Measurements from ENCODE around the gene SULT6B1.
"Not testable (repeated sequence)": the region's sequence is repeated elsewhere in the genome, so short reads cannot be mapped to it uniquely, and the experiment has no call there.

SULT6B1 gene

DNA sequence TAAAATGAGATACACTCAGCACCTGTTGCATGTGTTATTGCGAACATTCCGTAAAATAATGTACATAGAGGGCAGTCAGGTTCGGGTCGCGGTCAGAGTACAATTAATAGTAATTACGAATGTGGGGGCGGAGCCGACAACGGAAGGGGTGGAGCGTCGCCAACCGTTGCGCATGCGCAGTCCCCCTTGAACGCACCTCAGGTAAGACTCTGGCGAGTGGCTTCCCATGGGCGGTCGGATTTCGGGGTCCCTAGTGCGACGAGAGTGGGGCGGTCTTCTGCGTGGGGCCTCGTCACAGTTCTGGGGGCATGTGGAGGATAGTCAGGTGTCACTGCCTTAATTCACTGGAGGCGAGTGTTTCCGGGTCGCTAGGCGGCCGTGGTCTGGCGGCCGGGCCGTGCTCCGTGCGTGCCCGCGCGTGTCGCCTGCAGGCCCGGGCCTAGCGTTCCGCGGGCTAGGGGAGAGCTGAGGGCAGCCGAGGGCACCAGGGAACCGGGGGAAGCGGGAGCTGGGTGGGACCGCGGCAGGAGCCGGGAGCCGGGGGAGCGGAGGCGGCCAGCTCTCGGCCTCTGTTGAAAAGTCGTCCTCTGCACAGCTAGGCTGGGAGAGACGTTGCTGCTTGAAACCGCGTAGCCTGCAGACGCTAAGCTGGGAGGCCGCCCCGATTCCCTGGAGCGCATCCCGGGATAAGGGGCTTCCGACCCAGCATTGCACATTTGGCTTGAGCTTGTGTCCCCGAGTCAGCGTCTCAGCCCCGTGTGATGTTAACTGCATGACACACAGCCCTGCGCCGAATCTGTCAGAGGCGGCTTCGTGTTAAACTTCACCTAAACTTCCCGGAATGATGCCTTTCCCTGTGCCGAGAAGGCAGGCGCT, 8.1 kb upstream of the SULT6B1 start, which contains the start of gene CEBPZOS:
CEBPZOS (plus strand) TSS at position 177 of the 876 bp plus-strand sequence. CDS start 3,209 bp downstream, outside the sequence.
- DNase-seq (ENCODE audit: low read depth): peak; percentile 81

DNA sequence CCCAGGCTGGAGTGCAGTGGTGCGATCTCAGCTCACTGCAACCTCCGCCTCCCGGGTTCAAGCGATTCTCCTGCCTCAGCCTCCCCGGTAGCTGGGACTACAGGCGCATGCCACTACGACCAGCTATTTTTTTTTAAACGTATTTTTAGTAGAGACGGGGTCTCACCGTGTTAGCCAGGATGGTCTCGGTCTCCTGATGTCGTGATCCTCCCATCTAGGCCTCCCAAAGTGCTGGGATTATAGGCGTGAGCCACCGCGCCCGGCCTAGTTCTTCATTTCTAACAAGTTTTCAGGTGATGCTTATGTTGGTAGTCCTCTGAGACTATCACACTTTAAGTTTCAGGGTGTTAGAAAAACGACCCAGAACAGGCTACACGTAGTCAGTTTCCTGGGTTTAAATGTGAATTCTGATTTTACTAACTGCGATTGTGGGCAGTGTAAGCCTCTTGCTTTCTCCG, 7.4 kb upstream of the SULT6B1 start:
- not testable (repeated sequence) for DNase-seq (ENCODE audit: low read depth)

DNA sequence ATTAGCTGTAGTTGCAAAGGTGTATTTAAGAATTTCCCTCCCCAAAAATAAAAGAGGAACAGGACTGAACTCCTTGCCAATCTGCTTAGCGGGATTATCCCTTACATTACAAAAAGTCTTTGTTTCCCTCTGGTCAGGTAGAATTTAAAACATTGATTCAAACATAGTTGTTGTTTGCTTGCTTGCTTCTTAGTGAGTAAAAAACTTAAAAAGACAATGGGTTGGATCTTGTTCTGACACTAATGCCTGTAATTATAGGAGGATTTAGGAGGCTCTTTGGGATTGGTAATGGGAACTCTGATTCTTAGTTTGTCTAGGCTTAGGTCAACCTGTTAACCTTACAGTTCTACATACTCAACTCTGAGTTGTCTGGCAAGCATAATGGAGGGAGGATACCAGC, 4.1 kb upstream of the SULT6B1 start:
- DNase-seq (ENCODE audit: low read depth): no peak

DNA sequence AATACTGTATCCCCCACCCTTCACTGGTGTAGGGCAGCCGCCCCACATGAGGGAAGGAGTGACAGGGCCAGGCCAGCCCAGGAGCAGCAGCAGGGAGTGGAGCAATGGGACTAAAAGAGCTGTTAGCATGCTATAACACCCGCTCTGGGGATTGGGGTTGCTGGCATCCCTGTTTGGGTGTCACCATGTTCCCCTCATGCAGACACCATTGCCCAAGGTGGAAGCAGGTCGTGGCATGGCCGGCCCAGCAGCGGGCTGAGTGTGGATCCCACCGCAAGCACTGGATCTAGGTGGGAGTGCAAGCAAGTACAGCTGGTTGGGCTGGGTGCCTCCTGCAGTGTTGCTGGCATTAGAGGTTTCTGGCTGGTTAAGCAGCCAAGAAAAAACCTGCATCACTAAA, 3.3 kb upstream of the SULT6B1 start:
- no peak for DNase-seq (ENCODE audit: low read depth)

DNA sequence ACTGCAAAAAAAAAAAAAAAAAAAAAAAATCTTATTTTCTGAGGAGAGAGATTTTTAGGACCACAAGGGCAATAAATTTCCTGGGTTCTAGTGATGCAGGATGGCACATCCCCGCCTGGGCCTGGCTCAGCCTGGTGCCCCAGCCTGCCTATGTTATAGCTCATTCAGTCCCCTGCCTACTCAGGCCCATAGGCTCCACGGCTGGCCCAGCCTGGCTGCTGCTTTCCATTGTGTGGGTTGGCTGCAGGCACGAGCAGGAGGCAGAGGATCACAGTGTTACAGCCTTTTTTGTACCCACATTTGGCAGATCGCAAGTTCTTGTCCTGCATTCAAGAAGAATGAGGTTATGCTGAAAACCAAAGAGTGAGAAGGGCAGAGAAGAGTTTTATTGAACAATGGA, 2.8 kb upstream of the SULT6B1 start:
- no peak for DNase-seq (ENCODE audit: low read depth)

DNA sequence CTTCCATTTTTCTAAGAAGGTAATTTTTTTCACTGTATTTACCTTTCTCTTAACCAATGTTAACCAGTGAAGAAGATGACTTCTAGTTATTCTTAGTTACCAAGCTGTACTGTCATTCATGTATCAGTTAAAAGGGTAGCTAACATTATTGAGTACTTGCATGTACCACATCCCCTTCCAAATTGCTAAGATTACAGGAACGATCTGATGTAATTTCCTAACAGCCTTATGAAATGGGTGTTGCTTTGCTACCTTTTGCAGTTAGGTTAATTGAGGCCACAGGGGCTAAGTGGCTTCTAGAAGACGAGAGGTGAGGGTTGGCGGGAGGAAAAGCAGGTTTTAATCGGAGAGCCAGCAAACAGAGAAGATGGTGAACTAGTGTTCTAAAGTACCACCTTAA, 1.8 kb upstream of the SULT6B1 start:
- no peak for DNase-seq (ENCODE audit: low read depth)

DNA sequence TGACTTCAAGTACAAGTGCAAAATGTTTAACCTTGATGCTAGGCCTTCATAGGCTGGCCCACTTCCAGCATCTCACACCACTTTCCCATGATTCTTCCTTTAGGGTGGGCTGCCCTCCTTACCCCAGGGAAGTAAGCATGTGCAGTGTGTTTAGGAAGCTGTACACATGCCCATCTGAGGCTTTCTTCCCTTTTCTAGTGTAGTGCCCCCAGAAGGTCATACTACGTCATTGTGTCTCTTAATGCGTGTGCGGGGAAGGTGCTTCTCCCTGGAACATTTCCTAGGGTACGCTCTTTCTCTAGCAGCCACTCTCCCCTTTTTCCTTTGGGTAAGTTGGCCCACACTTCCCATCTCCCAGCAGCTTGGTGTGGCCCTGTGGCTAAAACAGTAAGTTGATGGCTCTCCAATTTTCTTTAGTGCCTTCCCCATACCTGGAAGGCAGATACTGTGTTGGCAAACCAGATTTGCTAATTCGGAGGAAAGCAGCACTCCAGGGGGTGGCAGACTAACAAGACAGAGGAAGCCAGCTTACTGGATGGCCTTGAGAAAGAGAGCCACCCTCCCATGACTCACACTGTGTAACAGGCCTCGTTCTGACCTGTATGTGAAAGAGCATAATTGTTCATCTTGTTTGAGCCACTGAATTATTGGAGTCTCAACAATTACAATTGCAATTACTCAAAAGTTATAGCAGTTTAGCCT, 1.1 kb upstream of the SULT6B1 start:
- peak; percentile 93 for DNase-seq (ENCODE audit: low read depth)

DNA sequence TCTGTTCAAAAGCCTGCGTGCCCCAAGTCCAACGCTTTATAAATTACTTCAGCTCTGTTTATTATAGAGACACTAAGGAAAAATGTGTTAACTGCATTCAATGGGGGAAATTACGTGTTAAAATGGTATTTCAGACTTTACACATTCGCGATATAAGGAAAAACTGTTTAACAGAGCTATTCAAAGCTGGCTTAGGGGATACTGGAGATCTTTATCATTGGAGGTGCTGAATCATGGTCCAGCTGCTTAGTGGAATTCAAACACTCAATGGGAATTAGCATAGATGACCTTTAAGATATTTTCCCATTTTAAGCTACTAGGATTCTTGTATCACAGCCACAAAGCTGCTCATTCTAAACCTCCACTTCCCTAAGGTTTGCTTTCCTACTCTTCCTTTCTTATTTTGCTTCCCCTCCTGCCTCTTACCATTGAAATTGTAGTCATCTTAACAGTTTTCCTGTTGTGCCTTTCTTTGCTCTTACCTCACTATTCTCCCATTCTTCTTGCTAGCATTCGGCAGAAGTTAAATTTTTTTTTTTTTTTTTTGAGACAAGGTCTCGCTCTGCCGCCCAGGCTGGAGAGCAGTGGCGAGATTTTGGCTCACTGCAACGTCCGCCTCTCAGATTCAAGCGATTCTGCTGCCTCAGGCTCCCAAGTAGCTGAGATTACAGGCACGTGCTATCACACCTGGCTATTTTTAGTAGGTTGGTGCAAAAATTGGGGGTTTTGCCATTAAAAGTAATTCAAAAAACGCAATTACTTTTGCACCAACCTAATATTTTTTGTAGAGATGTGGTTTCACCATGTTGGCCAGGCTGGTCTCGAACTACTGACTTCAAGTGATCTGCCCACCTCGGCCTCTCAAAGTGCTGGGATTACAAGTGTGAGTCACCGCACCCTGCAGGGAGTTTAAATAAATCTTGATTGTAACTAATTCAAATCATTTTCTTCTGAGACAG, 6.5 kb downstream of the SULT6B1 start:
- peak; percentile 64 for DNase-seq (ENCODE audit: low read depth)

DNA sequence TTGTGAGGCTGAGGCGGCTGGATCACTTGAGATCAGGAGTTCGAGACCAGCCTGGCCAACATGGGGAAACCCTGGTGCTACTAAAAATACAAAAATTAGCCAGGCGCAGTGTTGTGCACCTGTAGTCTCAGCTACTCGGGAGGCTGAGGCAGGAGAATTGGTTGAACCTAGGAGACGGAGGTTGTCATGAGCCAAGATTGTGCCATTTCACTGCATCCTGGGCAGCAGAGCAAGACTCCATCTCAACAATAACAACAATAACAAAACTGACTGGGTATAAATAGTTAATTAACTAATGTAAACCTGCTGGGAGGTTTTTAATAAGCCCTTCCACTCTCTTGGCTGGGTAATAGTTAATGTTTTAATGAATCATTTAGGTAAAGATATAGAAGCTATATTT, 7.8 kb downstream of the SULT6B1 start:
- DNase-seq (ENCODE audit: low read depth): no peak

DNA sequence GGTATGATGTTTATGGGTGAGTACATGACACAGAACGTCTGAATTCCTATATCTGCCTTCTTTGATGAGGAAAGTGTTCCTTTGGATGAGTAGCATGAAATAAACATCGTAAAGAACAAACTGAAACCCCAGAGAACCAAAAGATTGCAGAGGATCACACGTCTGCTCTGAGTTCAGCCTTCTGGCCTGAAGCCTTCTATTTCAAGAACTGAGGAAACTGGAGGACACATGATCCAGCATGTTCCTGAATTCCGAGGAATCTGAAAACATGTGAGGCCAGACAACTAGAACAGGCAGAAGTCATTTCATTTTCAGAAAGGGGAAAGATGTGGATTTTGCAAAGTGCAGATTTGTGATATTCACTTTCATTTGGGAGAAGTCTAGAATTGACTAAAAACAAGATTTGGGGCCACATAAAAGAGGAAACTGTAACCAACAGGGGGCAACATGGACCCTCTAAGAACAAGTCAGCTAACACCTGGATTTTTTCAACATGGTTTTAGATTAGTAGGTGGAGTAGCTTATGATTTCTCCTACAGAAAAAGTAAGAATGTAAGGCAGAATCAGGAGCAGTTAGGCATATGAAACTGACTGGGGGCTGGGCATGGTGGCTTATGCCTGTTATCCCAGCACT, 8.3 kb downstream of the SULT6B1 start:
- DNase-seq (ENCODE audit: low read depth): no peak

DNA sequence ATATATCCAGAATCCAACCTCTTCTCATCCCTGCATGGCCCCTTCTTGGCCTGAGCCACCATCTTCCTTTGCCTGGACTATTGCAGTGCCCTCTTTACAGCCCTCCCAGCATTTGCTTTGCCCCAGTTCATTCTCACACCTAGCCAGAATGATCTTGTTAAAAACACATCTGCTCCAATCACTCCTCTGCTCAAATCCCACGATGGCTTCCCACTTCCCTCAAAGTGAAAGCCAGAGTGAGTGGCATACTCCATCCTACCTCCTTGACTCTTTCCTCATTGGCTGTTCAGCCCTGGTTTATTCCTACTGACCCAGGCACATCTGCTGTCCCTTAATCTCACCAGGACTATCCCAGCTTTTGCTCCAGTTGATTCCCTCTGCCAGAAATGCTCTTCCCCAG, 14.7 kb downstream of the SULT6B1 start:
- no peak for DNase-seq (ENCODE audit: low read depth)

DNA sequence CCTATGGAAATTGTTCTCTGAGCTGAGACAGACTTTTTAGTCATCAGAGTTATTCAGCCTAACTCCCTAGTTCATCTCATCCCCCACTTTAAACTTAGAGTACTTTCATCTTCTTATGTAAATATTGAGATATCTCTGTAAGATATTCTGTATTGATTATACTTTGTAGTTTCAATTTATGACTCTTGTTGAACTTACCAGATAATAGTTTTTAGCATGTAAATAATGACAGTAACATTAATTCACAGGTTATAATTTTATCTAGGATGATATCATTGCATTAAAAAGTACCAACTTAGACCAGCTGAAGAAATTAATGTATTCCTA, 16.9 kb downstream of the SULT6B1 start:
- DNase-seq (ENCODE audit: low read depth): no peak

DNA sequence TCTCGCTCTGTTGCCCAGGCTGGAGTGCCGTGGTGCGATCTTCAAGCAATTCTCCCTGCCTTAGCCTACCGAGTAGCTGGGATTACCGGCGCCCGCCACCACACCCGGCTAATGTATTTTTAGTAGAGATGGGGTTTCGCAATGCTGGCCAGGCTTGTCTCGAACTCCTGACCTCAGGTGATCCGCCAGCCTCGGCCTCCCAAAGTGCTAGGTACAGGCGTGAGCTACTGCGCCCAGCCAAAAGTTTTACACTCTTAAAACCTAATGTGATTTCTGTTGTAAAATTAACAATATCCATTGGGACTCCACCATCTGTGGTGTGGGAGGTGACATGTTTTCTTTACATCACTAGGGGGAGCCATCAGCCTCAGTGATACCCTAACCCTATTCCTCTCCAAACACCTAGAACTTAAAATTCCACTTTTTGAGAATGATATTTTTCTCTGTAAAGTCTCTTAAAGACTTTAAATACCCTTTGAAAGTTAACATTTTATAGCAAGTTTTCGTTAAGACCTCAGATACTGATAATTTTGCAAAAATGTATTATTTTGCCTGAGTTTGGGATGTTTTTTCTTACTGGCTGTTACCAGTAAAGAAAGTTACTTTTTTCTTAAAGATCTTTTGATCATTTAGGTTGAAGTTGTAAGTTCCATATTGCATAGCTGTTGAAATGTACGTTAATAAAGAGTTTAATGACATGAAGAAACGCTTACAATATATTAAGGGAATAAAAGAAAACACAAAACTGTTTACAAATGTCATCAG, 20.1 kb downstream of the SULT6B1 start:
- peak; percentile 66 for DNase-seq (ENCODE audit: low read depth)

DNA sequence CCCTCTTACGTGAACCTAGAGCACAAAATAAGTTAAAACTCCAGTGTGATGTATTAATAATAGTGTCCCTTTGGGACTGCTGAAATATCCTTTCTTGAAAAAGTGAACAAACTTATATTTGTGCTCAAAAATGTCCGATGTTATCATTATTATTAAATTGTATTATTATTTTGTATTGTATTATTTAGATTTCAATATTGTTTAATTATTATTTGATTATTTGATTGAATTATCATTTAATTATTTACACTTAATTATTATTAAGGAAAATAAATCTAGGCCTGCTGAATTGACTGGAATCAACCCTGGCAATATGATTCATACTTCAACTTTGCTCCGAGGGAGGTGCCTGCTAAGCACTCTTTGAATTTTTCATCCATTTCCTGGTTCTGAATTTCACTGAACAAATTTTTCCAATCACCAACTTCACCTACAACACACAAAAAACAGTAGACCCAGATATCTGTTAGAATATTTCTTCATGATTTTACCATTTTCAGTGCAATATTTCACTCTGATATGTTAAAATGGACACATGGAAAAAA, 20.8 kb downstream of the SULT6B1 start:
- peak; percentile 34 for DNase-seq (ENCODE audit: low read depth)

DNA sequence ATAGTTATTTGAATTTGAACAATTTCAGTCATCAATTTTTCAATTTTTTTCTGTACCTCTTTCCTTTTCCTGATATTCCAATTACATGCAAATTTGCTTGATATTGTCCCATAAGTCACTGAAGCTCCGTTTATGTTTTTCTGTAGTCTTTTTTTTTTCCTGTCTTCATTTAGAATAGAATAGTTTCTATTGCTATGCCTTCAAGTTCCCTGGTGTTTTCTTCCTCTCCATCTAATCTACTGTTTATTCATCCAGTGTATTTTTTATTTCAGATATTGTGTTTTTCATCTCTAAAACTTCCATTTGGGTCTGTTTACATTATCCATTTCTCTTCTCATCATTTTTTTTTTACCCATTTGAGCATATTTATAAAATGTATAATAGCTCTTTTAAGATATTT, 23.7 kb downstream of the SULT6B1 start:
- DNase-seq (ENCODE audit: low read depth): no peak

DNA sequence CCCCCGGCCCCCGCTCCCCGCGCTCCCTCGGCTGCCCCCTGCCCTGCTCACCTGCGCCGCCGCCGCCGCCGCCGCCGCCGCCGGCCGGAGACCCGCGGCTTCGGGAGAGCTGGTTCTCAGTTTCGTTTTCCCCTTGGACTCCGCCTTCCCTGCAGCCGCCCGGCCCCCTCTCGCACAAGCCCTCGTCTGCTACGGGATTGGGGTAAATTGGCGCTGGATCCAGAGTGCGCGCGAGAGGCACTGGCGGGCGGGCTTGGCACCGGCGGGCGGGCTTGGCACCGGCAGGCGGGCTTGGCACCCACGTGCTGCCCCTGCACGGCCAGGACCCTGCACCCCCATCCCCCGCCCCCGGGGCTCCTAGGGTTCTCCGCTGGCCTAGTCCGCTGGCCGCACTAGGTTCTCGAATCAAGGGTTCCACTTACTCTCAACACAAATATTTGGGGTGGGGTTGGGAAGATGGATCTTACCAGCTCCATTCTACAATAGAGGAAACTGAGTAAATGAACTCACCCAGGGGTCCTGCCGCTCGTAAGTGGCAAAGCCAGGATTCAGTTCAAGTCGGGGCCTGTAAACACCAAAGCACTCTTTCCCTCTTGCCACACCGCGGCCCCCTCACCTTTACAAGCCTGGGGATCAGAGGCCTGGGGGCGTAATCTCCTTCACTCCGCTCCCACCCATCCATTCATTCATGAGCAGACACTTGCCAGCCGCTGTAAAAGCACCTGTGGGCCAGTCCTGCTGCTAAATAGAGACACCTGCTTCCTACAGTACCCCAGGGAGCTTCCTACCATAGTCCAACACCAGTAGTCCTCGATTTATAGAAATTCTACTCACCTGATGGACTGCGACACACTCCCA, 31.4 kb downstream of the SULT6B1 start, which contains the start of gene EIF2AK2:
EIF2AK2 (minus strand) TSS at position 124 of the 858 bp plus-strand sequence. CDS start 9,174 bp downstream, outside the sequence.
- peak; percentile 92 for DNase-seq (ENCODE audit: low read depth)

DNA sequence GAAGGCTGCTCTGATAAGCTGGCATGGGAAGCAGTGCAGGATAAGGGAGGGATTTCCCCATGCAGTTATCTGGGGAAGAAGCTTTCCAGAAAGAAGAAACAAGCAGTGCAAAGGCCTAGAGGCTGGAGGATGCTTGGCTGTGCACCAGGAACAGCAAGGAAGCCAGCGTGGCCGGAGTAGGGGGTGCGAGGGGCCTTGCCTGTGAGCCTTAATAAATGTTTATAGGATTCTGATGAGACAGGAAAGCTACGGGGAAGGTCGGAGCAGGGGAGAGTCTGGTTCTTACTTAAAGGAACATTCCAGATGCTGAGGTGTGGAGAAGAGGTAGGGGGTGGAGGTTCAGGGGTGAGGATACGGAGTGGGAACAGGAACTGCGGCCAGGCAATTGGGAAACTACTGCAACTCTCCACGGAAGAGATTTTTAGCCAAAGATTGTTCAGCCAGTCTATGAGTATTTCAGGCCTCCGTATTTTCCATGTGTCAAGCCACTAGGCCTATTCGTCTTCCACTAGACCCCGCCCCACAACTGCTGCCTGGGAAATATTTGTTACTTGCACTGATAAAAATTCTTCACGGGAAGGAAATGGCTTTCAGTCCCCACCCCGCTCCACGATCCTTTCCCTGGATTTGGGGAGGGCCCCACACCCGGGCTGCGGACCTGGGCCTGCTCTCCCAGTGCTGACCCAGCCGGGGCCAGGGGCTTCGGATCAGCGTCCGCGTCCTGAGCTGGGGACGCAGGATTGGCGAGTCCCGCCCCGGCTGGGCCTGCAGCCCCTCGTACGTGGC, 32.2 kb downstream of the SULT6B1 start:
- peak; percentile 55 for DNase-seq (ENCODE audit: low read depth)

DNA sequence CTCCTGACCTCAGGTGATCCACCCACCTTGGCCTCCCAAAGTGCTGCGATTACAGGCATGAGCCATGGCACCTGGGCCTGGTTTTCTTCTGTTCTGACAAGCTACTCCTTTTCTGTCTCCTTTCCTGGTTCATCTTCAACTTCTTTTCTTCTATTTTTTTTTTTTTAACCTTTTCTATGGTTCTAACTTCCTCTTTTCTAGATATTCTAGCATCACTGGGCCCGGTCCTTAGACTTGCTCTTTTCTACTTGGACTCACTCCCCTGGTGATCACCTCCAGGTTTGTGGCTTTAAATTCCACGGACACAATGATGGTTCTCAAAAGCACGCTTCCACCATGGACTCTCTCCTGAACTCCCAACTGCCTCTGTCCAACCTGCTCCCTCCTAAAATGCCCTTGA, 33.7 kb downstream of the SULT6B1 start:
- DNase-seq (ENCODE audit: low read depth): no peak

DNA sequence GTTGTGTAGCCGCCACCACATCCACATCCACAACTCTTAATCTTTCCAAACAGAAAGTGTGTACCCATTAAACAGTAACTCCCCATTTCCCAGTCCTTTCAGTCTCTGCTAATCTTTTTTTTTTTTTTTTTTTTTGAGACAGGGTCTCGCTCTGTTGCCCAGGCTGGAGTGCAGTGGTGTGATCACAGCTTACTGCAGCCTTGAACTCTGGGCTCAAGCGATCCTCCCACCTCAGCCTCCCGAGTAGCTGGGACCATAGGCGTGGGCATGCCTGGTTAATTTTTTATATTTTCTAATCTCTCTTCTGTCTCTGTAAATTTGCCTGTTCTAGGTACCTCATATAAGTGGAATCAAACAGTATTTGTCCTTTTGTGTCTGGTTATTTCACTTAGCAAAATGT, 35.2 kb downstream of the SULT6B1 start:
- no peak for DNase-seq (ENCODE audit: low read depth)

Data from ELR (cell line).